Hematopoietic multipotent progenitor cell treated with erythropoietin and hydrocortisone succinate and interleukin-3 and kit ligand, for 4 days (in vitro differentiated cells): Measurements from ENCODE around the gene ABCC4.

ENCODE experiments used
- DNase-seq: peaks from one replicate; pipeline ENCODE4 v3.0.0-alpha.2; 2015

Gene ABCC4

GRCh38 chr13:95106562-95106961 lies 194.7 kb downstream of the ABCC4 start:
- no peak for DNase-seq

- no peak for DNase-seq
Observed at GRCh38 chr13:95100525-95101433, 200.5 kb downstream of the ABCC4 start.

- DNase-seq, result no peak
Observed at GRCh38 chr13:95099541-95099940, 201.7 kb downstream of the ABCC4 start.

- DNase-seq, result no peak
Observed at GRCh38 chr13:95098916-95099315, 202.3 kb downstream of the ABCC4 start.

GRCh38 chr13:95091755-95092154 lies 209.5 kb downstream of the ABCC4 start:
- no peak for DNase-seq

GRCh38 chr13:95087746-95088305 lies 213.4 kb downstream of the ABCC4 start:
- peak; percentile 91 for DNase-seq

- DNase-seq, result no peak
Observed at GRCh38 chr13:95086761-95087160, 214.5 kb downstream of the ABCC4 start.

- peak; percentile 15 for DNase-seq
Observed at GRCh38 chr13:95083758-95084157, 217.5 kb downstream of the ABCC4 start.

GRCh38 chr13:95083066-95083465 lies 218.2 kb downstream of the ABCC4 start:
- peak; percentile 27 for DNase-seq

- DNase-seq, result no peak
Observed at GRCh38 chr13:95075506-95075905, 225.7 kb downstream of the ABCC4 start.

GRCh38 chr13:95074820-95075219 lies 226.4 kb downstream of the ABCC4 start:
- DNase-seq, result no peak

GRCh38 chr13:95073747-95074311 lies 227.4 kb downstream of the ABCC4 start:
- no peak for DNase-seq

- no peak for DNase-seq
Observed at GRCh38 chr13:95067303-95067702, 233.9 kb downstream of the ABCC4 start.

GRCh38 chr13:95060014-95060519 lies 241.2 kb downstream of the ABCC4 start:
- no peak for DNase-seq

- DNase-seq, result no peak
Observed at GRCh38 chr13:95059306-95059705, 241.9 kb downstream of the ABCC4 start.

GRCh38 chr13:95058680-95059079 lies 242.6 kb downstream of the ABCC4 start:
- no peak for DNase-seq

GRCh38 chr13:95056266-95056665 lies 245.0 kb downstream of the ABCC4 start:
- DNase-seq, result no peak

GRCh38 chr13:95050800-95051615 lies 250.2 kb downstream of the ABCC4 start:
- DNase-seq, result no peak

- DNase-seq, result no peak
Observed at GRCh38 chr13:95049772-95050171, 251.5 kb downstream of the ABCC4 start.

- DNase-seq, result no peak
Observed at GRCh38 chr13:95044452-95045205, 256.6 kb downstream of the ABCC4 start.

- DNase-seq, result no peak
Observed at GRCh38 chr13:95039415-95039814, 261.8 kb downstream of the ABCC4 start.

- no peak for DNase-seq
Observed at GRCh38 chr13:95038949-95039348, 262.3 kb downstream of the ABCC4 start.
